SK-N-SH treated with all-trans-retinoic acid at 6 μM for 48 hours (cell line): ENCODE data around the gene BBS9.

Experiments
- ARNTL ChIP-seq: fragments of 450-650 bp; formaldehyde crosslinking; IDR thresholded peaks from 2 replicates; pipeline ENCODE4 v1.5.0; 2020; ENCODE audit warnings: low read depth, mild to moderate bottlenecking, moderate library complexity, borderline replicate concordance
- ISL1 ChIP-seq: fragments of 250-450 bp; sonication (Bioruptor Pico); IDR thresholded peaks from 2 replicates; pipeline ENCODE4 v2.1.2; 2022; ENCODE audit warnings: mild to moderate bottlenecking, moderate library complexity
- RARB ChIP-seq: fragments of 250-450 bp; sonication (Bioruptor Pico); IDR thresholded peaks from 2 replicates; pipeline ENCODE4 v1.8.0; 2021; ENCODE audit warnings: mild to moderate bottlenecking, moderate library complexity
- ZFP3 ChIP-seq: fragments of 250-450 bp; sonication (Bioruptor Pico); IDR thresholded peaks from 2 replicates; pipeline ENCODE4 v1.5.0; 2020; ENCODE audit warnings: mild to moderate bottlenecking, moderate library complexity
- ZFP30 ChIP-seq: fragments of 450-650 bp; formaldehyde crosslinking; IDR thresholded peaks from 2 replicates; pipeline ENCODE4 v1.5.0; 2022; ENCODE audit warnings: mild to moderate bottlenecking, moderate library complexity
- TF ChIP-seq, protein P1 (sequence below): fragments of 250-450 bp; sonication (Bioruptor Pico); IDR thresholded peaks from 2 replicates; pipeline ENCODE4 v1.5.1; 2020; ENCODE audit warnings: low read depth, mild to moderate bottlenecking, moderate library complexity
- TF ChIP-seq, protein P2 (sequence below): fragments of 250-450 bp; sonication (Bioruptor Pico); IDR thresholded peaks from 2 replicates; pipeline ENCODE4 v1.8.0; 2020; ENCODE audit warnings: mild to moderate bottlenecking, moderate library complexity, borderline replicate concordance

GRCh38 chr7:33191340-33191739 is 62.0 kb downstream of the BBS9 start:
- TF ChIP-seq ISL1 (CRISPR knock-in tag) = no peak
- no peak for TF ChIP-seq ARNTL (CRISPR knock-in tag)
- TF ChIP-seq, protein P1, sequence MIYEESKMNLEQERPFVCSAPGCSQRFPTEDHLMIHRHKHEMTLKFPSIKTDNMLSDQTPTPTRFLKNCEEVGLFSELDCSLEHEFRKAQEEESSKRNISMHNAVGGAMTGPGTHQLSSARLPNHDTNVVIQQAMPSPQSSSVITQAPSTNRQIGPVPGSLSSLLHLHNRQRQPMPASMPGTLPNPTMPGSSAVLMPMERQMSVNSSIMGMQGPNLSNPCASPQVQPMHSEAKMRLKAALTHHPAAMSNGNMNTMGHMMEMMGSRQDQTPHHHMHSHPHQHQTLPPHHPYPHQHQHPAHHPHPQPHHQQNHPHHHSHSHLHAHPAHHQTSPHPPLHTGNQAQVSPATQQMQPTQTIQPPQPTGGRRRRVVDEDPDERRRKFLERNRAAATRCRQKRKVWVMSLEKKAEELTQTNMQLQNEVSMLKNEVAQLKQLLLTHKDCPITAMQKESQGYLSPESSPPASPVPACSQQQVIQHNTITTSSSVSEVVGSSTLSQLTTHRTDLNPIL (CRISPR knock-in tag) = no peak
- TF ChIP-seq, protein P2, sequence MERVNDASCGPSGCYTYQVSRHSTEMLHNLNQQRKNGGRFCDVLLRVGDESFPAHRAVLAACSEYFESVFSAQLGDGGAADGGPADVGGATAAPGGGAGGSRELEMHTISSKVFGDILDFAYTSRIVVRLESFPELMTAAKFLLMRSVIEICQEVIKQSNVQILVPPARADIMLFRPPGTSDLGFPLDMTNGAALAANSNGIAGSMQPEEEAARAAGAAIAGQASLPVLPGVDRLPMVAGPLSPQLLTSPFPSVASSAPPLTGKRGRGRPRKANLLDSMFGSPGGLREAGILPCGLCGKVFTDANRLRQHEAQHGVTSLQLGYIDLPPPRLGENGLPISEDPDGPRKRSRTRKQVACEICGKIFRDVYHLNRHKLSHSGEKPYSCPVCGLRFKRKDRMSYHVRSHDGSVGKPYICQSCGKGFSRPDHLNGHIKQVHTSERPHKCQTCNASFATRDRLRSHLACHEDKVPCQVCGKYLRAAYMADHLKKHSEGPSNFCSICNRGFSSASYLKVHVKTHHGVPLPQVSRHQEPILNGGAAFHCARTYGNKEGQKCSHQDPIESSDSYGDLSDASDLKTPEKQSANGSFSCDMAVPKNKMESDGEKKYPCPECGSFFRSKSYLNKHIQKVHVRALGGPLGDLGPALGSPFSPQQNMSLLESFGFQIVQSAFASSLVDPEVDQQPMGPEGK = no peak
- TF ChIP-seq ZFP3 (CRISPR knock-in tag) = no peak
- TF ChIP-seq ZFP30 = no peak
- no peak for TF ChIP-seq RARB
